Right lobe of liver (tissue), 4 donors: ENCODE results near the gene ZNF333.
"Not testable (repeated sequence)": the region's sequence is repeated elsewhere in the genome, so short reads cannot be mapped to it uniquely, and the experiment has no call there.

Source experiments
- CTCF ChIP-seq, 4 donors: fragments of 200-600 bp in 3 of 4; fragments of 450-650 bp in 1 of 4; IDR thresholded peaks; one replicate each; pipeline versions ENCODE4 v1.5.1 to v1.8.0; 2016 to 2022; ENCODE audit warnings: antibody characterized with exemption in 4 of 4, mild to moderate bottlenecking in 2 of 4
- POLR2A ChIP-seq: fragments of 450-650 bp; IDR thresholded peaks from one replicate; pipeline ENCODE4 v1.6.1; 2017; ENCODE audit warnings: antibody characterized with exemption, mild to moderate bottlenecking
- donor health status: DM: no; HTN: no; CAD: no.
- donor health status: DM: no; HTN: no; CAD: no.
- donor health status: DM: no; HTN: yes; CAD: no.

- TF ChIP-seq CTCF (IDR thresholded peaks at IDR 0.05); POLR2A: not testable (repeated sequence)
These were observed 83.9 kb downstream of the ZNF333 start for GRCh38 chr19:14773722-14774121.
